NB4 (cell line): Measurements from ENCODE around the gene INTS11.

Experiments used
- MYC ChIP-seq: IDR thresholded peaks from 2 replicates; pipeline ENCODE4 v1.6.1; 2011; ENCODE audit warnings: low read depth, low read length
- TF ChIP-seq, protein P1 (sequence below): IDR thresholded peaks from one replicate; pipeline ENCODE4 v1.5.1; 2012; ENCODE audit warnings: low read depth, low read length

DNA sequence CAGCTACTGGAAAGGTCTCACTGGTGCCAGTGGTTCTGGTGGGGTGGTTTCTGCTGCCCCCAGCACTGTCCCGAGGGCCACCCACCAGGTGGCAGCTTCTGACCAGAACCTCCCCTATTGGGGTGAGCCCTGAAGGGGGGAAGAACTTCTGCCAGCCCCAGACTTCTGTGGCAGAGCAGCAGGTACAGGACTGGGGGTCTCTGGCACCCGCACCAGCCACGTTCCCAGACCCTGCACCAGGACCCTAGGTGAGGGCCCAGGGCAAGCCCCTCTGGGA lies 14.4 kb downstream of the INTS11 start:
- TF ChIP-seq, protein P1, sequence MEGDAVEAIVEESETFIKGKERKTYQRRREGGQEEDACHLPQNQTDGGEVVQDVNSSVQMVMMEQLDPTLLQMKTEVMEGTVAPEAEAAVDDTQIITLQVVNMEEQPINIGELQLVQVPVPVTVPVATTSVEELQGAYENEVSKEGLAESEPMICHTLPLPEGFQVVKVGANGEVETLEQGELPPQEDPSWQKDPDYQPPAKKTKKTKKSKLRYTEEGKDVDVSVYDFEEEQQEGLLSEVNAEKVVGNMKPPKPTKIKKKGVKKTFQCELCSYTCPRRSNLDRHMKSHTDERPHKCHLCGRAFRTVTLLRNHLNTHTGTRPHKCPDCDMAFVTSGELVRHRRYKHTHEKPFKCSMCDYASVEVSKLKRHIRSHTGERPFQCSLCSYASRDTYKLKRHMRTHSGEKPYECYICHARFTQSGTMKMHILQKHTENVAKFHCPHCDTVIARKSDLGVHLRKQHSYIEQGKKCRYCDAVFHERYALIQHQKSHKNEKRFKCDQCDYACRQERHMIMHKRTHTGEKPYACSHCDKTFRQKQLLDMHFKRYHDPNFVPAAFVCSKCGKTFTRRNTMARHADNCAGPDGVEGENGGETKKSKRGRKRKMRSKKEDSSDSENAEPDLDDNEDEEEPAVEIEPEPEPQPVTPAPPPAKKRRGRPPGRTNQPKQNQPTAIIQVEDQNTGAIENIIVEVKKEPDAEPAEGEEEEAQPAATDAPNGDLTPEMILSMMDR: no peak
- TF ChIP-seq MYC: no peak
